Stimulated activated CD4-positive, alpha-beta T cell treated with anti-CD3 and anti-CD28 coated beads, TNF-alpha, amount 100 ng/mL, for 1 hour (primary cell): ENCODE data around the gene LRRC8E.
"Not testable (repeated sequence)": the region's sequence is repeated elsewhere in the genome, so short reads cannot be mapped to it uniquely, and the experiment has no call there.

ENCODE experiments used
- DNase-seq, 3 donors: peaks; one replicate each; pipeline ENCODE4 v3.0.0-alpha.2; 2020; ENCODE audit warnings: low read depth in 3 of 3, low spot score in 1 of 3

LRRC8E gene

GRCh38 chr19:7907122-7907521, 18.8 kb downstream of the LRRC8E start:
- DNase-seq: no peak

GRCh38 chr19:7907544-7907943, 19.2 kb downstream of the LRRC8E start:
- no peak for DNase-seq

GRCh38 chr19:7908078-7908699, 19.9 kb downstream of the LRRC8E start:
- no peak for DNase-seq

GRCh38 chr19:7908742-7909461, 20.6 kb downstream of the LRRC8E start:
- no peak for DNase-seq

GRCh38 chr19:7909471-7910067, 21.3 kb downstream of the LRRC8E start:
- DNase-seq: no peak

GRCh38 chr19:7910321-7911161, 22.2 kb downstream of the LRRC8E start:
- no peak for DNase-seq

GRCh38 chr19:7911508-7912143, 23.3 kb downstream of the LRRC8E start:
- DNase-seq: no peak

- no peak for DNase-seq
These were observed 23.9 kb downstream of the LRRC8E start for GRCh38 chr19:7912144-7912696.

- no peak for DNase-seq
These were observed 24.6 kb downstream of the LRRC8E start for GRCh38 chr19:7912697-7913564.

- no peak for DNase-seq
These were observed 25.3 kb downstream of the LRRC8E start for GRCh38 chr19:7913652-7914051.

- no peak for DNase-seq
These were observed 25.8 kb downstream of the LRRC8E start for GRCh38 chr19:7914099-7914498.

GRCh38 chr19:7914598-7915045, 26.3 kb downstream of the LRRC8E start, which contains the start of gene TGFBR3L:
TSS of gene TGFBR3L (plus strand) at chr19:7914830.
- no peak for DNase-seq

- DNase-seq: no peak
These were observed 27.2 kb downstream of the LRRC8E start for GRCh38 chr19:7915250-7916102.

GRCh38 chr19:7916103-7916954, 28.0 kb downstream of the LRRC8E start:
- peak in 1 of 3 donors; percentile 33 for DNase-seq

- no peak for DNase-seq
These were observed 28.6 kb downstream of the LRRC8E start for GRCh38 chr19:7916955-7917266.

- peak in 1 of 3 donors; percentile 45 for DNase-seq
These were observed 29.2 kb downstream of the LRRC8E start for GRCh38 chr19:7917267-7918061.

GRCh38 chr19:7918062-7918614, 29.8 kb downstream of the LRRC8E start:
- not testable (repeated sequence) for DNase-seq
